ENCODE data around the gene SLC39A11.

DNA sequence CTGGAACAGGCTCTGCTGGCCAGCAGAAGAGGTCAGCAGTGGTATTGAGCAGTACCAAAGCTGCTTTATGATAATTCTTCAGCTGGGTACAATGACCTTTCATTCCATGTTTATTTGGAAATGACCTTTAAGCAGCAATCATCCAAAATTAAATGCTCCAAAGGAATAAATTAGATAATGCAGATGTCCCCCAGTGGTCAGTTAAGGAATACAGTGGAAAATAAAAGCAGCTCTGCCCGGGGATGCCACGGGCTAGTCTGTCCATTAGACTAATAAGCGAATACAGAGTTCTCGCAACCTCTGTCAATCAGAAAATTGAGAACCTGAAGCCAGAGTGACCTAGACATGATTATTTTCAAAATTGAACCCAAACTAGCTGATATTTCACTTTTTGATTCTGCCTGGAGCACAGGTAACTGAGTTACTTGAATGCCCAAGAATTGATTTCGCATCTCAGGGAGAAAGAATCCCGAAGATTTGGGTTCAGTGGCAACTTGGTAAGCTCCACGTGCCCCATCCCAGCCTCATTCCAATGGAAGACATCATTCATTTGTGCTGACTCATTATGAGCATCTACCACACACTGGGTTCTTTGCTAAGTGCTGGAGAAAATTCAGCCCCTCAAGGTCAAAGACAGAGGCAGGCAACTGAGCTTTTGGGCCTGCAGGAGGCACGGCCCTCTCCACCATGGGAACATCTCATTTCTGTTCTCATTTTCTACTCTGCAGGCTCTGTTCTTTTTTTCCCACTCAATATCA is 34.4 kb upstream of the SLC39A11 start:
- TF ChIP-seq ZFP3 (CRISPR knock-in tag; IDR thresholded peaks at IDR 0.05) (no peak), TOX (CRISPR knock-in tag; IDR thresholded peaks at IDR 0.05; ENCODE audit: borderline replicate concordance) (no peak), ESRRG (CRISPR knock-in tag; IDR thresholded peaks at IDR 0.05) (no peak), ZNF565 (CRISPR knock-in tag; conservative IDR thresholded peaks at IDR 0.05; ENCODE audit: low read depth) (no peak), PPARA (CRISPR knock-in tag; IDR thresholded peaks at IDR 0.05; ENCODE audit: borderline replicate concordance) (no peak), BACH2 (CRISPR knock-in tag; IDR thresholded peaks at IDR 0.05; ENCODE audit: borderline replicate concordance) (no peak), CSDC2 (CRISPR knock-in tag; IDR thresholded peaks at IDR 0.05) (no peak), ZC3H10 (CRISPR knock-in tag; IDR thresholded peaks at IDR 0.05) (no peak), GLIS3 (CRISPR knock-in tag; IDR thresholded peaks at IDR 0.05) (no peak), ISL1 (CRISPR knock-in tag; IDR thresholded peaks at IDR 0.05) (no peak), OSR1 (CRISPR knock-in tag; IDR thresholded peaks at IDR 0.05) (no peak)
- TF ChIP-seq, protein P1, sequence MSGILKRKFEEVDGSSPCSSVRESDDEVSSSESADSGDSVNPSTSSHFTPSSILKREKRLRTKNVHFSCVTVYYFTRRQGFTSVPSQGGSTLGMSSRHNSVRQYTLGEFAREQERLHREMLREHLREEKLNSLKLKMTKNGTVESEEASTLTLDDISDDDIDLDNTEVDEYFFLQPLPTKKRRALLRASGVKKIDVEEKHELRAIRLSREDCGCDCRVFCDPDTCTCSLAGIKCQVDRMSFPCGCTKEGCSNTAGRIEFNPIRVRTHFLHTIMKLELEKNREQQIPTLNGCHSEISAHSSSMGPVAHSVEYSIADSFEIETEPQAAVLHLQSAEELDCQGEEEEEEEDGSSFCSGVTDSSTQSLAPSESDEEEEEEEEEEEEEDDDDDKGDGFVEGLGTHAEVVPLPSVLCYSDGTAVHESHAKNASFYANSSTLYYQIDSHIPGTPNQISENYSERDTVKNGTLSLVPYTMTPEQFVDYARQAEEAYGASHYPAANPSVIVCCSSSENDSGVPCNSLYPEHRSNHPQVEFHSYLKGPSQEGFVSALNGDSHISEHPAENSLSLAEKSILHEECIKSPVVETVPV (CRISPR knock-in tag; IDR thresholded peaks at IDR 0.05) = no peak

All from SK-N-SH treated with all-trans-retinoic acid at 6 μM for 48 hours (cell line).